WTC11 (cell line): Measurements from ENCODE around the gene TRPV6. TPM values are rescaled to one million over a fixed set of nuclear protein-coding genes. Genes with fewer than 3 reads are reported as not detected.

Source experiments
- ATAC-seq: fragments of 200-7000 bp; cut with Tn5 transposase; 2 replicates; pipeline ENCODE4 v1.10.0; 2021; ENCODE audit warnings: mild to moderate bottlenecking, moderate library complexity
- CTCF ChIA-PET: fragments of 300-600 bp; sonication (Branson Sonifier 250); formaldehyde crosslinking; loops from one replicate; lab custom pipeline; 2021; ENCODE audit warnings: antibody characterized with exemption; lab: Charles Lee
- POLR2A ChIA-PET: fragments of 350-600 bp; sonication (Branson Sonifier 250); formaldehyde crosslinking; loops from one replicate; lab custom pipeline; 2021; ENCODE audit warnings: antibody characterized with exemption; lab: Charles Lee
- DNase-seq: peaks from one replicate; pipeline ENCODE4 v3.0.0; 2021; ENCODE audit warnings: low spot score
- H3K27ac Mint-ChIP-seq: 2 replicates; pipeline ENCODE4 v1.8.0; 2021; ENCODE audit warnings: mixed read lengths
- H3K27me3 Mint-ChIP-seq: 2 replicates; pipeline ENCODE4 v1.8.0; 2021; ENCODE audit warnings: low read depth, mild to moderate bottlenecking, moderate library complexity, mixed read lengths
- H3K36me3 Mint-ChIP-seq: 2 replicates; pipeline ENCODE4 v1.8.0; 2021; ENCODE audit warnings: mixed read lengths
- H3K4me1 Mint-ChIP-seq: 2 replicates; pipeline ENCODE4 v1.8.0; 2022; ENCODE audit warnings: mixed read lengths
- H3K4me3 Mint-ChIP-seq: 2 replicates; pipeline ENCODE4 v1.8.0; 2021; ENCODE audit warnings: mild to moderate bottlenecking, moderate library complexity, mixed read lengths
- H3K9me3 Mint-ChIP-seq: 2 replicates; pipeline ENCODE4 v1.8.0; 2021; ENCODE audit warnings: mixed read lengths
- GABPB1 ChIP-seq: sonication (generic); formaldehyde crosslinking; IDR thresholded peaks from 2 replicates; pipeline ENCODE4 v1.8.1; 2023; ENCODE audit warnings: mild to moderate bottlenecking, missing genetic modification reagents
- GTF2I ChIP-seq: fragments of 250-450 bp; sonication (Bioruptor Pico); conservative IDR thresholded peaks from 2 replicates; pipeline ENCODE4 v1.4.0; 2021; ENCODE audit warnings: mild to moderate bottlenecking
- HMGA2 ChIP-seq: fragments of 250-450 bp; sonication (Bioruptor Pico); IDR thresholded peaks from 2 replicates; pipeline ENCODE4 v1.4.0; 2021; ENCODE audit warnings: mild to moderate bottlenecking, moderate library complexity
- JAZF1 ChIP-seq: fragments of 250-450 bp; sonication (Bioruptor Pico); IDR thresholded peaks from 2 replicates; pipeline ENCODE4 v1.9.0; 2021; ENCODE audit warnings: moderate library complexity, mild to moderate bottlenecking, inconsistent platforms
- JUN ChIP-seq: sonication (generic); formaldehyde crosslinking; IDR thresholded peaks from 2 replicates; pipeline ENCODE4 v1.8.0; 2023; ENCODE audit warnings: mild to moderate bottlenecking, missing genetic modification reagents
- KAT7 ChIP-seq: sonication (generic); formaldehyde crosslinking; IDR thresholded peaks from 2 replicates; pipeline ENCODE4 v1.8.1; 2023; ENCODE audit warnings: missing genetic modification reagents, mild to moderate bottlenecking, borderline replicate concordance
- MXD4 ChIP-seq: fragments of 250-450 bp; sonication (Bioruptor Pico); IDR thresholded peaks from 2 replicates; pipeline ENCODE4 v1.8.0; 2021; ENCODE audit warnings: mild to moderate bottlenecking, moderate library complexity, borderline replicate concordance
- RORB ChIP-seq: fragments of 250-450 bp; sonication (Bioruptor Pico); IDR thresholded peaks from 2 replicates; pipeline ENCODE4 v1.9.0; 2021; ENCODE audit warnings: mild to moderate bottlenecking
- SMAD3 ChIP-seq: sonication (generic); formaldehyde crosslinking; IDR thresholded peaks from 2 replicates; pipeline ENCODE4 v1.8.0; 2022; ENCODE audit warnings: missing genetic modification reagents, mild to moderate bottlenecking, borderline replicate concordance
- SOX15 ChIP-seq: fragments of 250-450 bp; sonication (Bioruptor Pico); IDR thresholded peaks from 2 replicates; pipeline ENCODE4 v1.9.0; 2021; ENCODE audit warnings: mild to moderate bottlenecking
- TEAD1 ChIP-seq: sonication (generic); formaldehyde crosslinking; IDR thresholded peaks from 2 replicates; pipeline ENCODE4 v1.8.0; 2022; ENCODE audit warnings: mild to moderate bottlenecking, missing genetic modification reagents
- TEAD4 ChIP-seq: sonication (generic); formaldehyde crosslinking; IDR thresholded peaks from 2 replicates; pipeline ENCODE4 v1.8.0; 2022; ENCODE audit warnings: mild to moderate bottlenecking, missing genetic modification reagents
- total RNA-seq: library from RNA; stranded (reverse); gene quantifications from 3 replicates; pipeline ENCODE4 v1.2.3, GENCODE V29; 2021
- TF ChIP-seq, protein P1 (sequence below): fragments of 250-450 bp; sonication (Bioruptor Pico); IDR thresholded peaks from 2 replicates; pipeline ENCODE4 v1.9.0; 2021; ENCODE audit warnings: moderate library complexity, mild to moderate bottlenecking, inconsistent platforms, borderline replicate concordance
- TF ChIP-seq, protein P2 (sequence below): sonication (generic); formaldehyde crosslinking; IDR thresholded peaks from 2 replicates; pipeline ENCODE4 v1.8.1; 2022; ENCODE audit warnings: low read depth, mild to moderate bottlenecking, moderate library complexity, missing genetic modification reagents, borderline replicate concordance
- TF ChIP-seq, protein P3 (sequence below): fragments of 250-450 bp; sonication (Bioruptor Pico); IDR thresholded peaks from 2 replicates; pipeline ENCODE4 v1.9.0; 2021; ENCODE audit warnings: mild to moderate bottlenecking
- TF ChIP-seq, protein P4 (sequence below): sonication (generic); formaldehyde crosslinking; IDR thresholded peaks from 2 replicates; pipeline ENCODE4 v1.8.0; 2022; ENCODE audit warnings: mild to moderate bottlenecking, missing genetic modification reagents
- TF ChIP-seq, protein P5 (sequence below): sonication (generic); formaldehyde crosslinking; IDR thresholded peaks from 2 replicates; pipeline ENCODE4 v1.8.0; 2022; ENCODE audit warnings: mild to moderate bottlenecking, missing genetic modification reagents
- TF ChIP-seq, protein P6 (sequence below): sonication (generic); formaldehyde crosslinking; IDR thresholded peaks from 2 replicates; pipeline ENCODE4 v1.8.1; 2022; ENCODE audit warnings: mild to moderate bottlenecking, missing genetic modification reagents, moderate library complexity, borderline replicate concordance
- TF ChIP-seq, protein P7 (sequence below): fragments of 200-600 bp; IDR thresholded peaks from 2 replicates; pipeline ENCODE4 v1.8.0; 2022; ENCODE audit warnings: antibody characterized with exemption
- TF ChIP-seq, protein P8 (sequence below): sonication (generic); formaldehyde crosslinking; IDR thresholded peaks from 2 replicates; pipeline ENCODE4 v1.8.0; 2023; ENCODE audit warnings: mild to moderate bottlenecking, missing genetic modification reagents

TRPV6 gene
- total RNA-seq, 1 experiment from 2014 or later = 0.63 TPM

DNA sequence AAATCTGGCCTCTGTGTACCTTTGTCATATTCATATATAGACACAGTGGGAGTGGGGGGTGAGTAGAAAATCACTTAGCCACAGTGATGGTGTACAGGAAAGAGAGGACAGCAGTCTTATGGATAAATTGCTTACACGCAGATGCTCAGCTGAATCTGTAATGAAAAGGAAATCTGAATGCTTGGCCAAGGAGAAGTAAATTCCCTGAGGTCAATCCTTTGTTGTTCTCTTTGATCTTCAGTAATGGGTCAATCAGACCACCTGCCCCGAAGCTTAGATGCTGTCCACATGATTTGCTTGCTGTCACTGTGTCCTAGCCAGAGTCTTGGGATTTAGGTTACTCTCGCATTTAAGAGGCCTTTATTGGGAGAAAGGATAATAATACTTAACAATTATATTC lies 49.1 kb downstream of the TRPV6 start (continued):
- TF ChIP-seq HMGA2 (no peak), JUN (CRISPR knock-in tag) (no peak), TEAD4 (CRISPR knock-in tag) (no peak), SMAD3 (CRISPR knock-in tag) (no peak)
- TF ChIP-seq, protein P1, sequence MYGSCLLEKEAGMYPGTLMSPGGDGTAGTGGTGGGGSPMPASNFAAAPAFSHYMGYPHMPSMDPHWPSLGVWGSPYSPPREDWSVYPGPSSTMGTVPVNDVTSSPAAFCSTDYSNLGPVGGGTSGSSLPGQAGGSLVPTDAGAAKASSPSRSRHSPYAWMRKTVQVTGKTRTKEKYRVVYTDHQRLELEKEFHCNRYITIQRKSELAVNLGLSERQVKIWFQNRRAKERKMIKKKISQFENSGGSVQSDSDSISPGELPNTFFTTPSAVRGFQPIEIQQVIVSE (CRISPR knock-in tag) = no peak
- TF ChIP-seq, protein P2, sequence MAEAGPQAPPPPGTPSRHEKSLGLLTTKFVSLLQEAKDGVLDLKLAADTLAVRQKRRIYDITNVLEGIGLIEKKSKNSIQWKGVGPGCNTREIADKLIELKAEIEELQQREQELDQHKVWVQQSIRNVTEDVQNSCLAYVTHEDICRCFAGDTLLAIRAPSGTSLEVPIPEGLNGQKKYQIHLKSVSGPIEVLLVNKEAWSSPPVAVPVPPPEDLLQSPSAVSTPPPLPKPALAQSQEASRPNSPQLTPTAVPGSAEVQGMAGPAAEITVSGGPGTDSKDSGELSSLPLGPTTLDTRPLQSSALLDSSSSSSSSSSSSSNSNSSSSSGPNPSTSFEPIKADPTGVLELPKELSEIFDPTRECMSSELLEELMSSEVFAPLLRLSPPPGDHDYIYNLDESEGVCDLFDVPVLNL (CRISPR knock-in tag) = no peak

DNA sequence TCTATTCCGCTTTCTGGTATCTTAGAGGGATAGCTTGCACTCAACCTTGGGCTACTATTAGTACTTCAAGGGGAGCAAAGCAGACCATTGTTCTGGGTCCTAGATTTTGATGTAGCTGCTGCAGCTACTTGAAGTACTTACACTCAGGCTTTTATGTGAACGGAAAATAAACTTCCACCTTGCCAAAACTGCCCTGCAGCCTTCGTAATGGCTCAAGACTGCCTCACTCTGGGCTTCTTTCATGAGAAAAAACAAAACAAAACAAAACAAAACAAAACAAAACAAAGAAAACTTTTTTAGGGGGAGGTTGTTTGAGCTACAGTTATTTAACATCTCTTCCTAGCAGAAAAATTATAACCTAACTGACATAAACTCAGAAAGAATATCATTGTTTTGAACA lies 50.1 kb downstream of the TRPV6 start:
- Mint-ChIP-seq H3K27me3 (no peaks in the 10 kb centered on the region), H3K9me3 (no peaks in the 10 kb centered on the region), H3K36me3 (no peaks in the 10 kb centered on the region), H3K4me1 (peaks cover 10% of the 10 kb centered on the region), H3K4me3 (no peak overlapping the region), H3K27ac (peak overlapping the region; percentile 24; the same call in 1 of the 2 replicates)
- no peak for DNase-seq
- ChIA-PET CTCF (interaction anchor here (0.8 to 2.1 kb wide), 14 partner anchors 14 to 460 kb away, joined by 3 to 25 read pairs (median 5); no protein-coding TSS in a partner anchor), POLR2A (no interaction called here)
- TF ChIP-seq TEAD1 (CRISPR knock-in tag) = no peak
- TF ChIP-seq, protein P2 (CRISPR knock-in tag) = no peak
- TF ChIP-seq, protein P3, sequence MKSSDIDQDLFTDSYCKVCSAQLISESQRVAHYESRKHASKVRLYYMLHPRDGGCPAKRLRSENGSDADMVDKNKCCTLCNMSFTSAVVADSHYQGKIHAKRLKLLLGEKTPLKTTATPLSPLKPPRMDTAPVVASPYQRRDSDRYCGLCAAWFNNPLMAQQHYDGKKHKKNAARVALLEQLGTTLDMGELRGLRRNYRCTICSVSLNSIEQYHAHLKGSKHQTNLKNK (CRISPR knock-in tag) = no peak
- TF ChIP-seq KAT7 (CRISPR knock-in tag) = no peak
- no peak for TF ChIP-seq GABPB1 (CRISPR knock-in tag)
- TF ChIP-seq SOX15 (CRISPR knock-in tag) = no peak
- TF ChIP-seq, protein P4, sequence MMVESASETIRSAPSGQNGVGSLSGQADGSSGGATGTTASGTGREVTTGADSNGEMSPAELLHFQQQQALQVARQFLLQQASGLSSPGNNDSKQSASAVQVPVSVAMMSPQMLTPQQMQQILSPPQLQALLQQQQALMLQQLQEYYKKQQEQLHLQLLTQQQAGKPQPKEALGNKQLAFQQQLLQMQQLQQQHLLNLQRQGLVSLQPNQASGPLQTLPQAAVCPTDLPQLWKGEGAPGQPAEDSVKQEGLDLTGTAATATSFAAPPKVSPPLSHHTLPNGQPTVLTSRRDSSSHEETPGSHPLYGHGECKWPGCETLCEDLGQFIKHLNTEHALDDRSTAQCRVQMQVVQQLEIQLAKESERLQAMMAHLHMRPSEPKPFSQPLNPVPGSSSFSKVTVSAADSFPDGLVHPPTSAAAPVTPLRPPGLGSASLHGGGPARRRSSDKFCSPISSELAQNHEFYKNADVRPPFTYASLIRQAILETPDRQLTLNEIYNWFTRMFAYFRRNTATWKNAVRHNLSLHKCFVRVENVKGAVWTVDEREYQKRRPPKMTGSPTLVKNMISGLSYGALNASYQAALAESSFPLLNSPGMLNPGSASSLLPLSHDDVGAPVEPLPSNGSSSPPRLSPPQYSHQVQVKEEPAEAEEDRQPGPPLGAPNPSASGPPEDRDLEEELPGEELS (CRISPR knock-in tag) = no peak
- no peak for TF ChIP-seq RORB (CRISPR knock-in tag)
- no peak for TF ChIP-seq MXD4 (CRISPR knock-in tag)
- TF ChIP-seq, protein P5, sequence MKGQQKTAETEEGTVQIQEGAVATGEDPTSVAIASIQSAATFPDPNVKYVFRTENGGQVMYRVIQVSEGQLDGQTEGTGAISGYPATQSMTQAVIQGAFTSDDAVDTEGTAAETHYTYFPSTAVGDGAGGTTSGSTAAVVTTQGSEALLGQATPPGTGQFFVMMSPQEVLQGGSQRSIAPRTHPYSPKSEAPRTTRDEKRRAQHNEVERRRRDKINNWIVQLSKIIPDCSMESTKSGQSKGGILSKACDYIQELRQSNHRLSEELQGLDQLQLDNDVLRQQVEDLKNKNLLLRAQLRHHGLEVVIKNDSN (CRISPR knock-in tag) = no peak
- TF ChIP-seq, protein P6, sequence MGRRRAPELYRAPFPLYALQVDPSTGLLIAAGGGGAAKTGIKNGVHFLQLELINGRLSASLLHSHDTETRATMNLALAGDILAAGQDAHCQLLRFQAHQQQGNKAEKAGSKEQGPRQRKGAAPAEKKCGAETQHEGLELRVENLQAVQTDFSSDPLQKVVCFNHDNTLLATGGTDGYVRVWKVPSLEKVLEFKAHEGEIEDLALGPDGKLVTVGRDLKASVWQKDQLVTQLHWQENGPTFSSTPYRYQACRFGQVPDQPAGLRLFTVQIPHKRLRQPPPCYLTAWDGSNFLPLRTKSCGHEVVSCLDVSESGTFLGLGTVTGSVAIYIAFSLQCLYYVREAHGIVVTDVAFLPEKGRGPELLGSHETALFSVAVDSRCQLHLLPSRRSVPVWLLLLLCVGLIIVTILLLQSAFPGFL = no peak
- TF ChIP-seq JAZF1 (CRISPR knock-in tag) = no peak
- TF ChIP-seq, protein P7, sequence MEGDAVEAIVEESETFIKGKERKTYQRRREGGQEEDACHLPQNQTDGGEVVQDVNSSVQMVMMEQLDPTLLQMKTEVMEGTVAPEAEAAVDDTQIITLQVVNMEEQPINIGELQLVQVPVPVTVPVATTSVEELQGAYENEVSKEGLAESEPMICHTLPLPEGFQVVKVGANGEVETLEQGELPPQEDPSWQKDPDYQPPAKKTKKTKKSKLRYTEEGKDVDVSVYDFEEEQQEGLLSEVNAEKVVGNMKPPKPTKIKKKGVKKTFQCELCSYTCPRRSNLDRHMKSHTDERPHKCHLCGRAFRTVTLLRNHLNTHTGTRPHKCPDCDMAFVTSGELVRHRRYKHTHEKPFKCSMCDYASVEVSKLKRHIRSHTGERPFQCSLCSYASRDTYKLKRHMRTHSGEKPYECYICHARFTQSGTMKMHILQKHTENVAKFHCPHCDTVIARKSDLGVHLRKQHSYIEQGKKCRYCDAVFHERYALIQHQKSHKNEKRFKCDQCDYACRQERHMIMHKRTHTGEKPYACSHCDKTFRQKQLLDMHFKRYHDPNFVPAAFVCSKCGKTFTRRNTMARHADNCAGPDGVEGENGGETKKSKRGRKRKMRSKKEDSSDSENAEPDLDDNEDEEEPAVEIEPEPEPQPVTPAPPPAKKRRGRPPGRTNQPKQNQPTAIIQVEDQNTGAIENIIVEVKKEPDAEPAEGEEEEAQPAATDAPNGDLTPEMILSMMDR = no peak
- no peak for TF ChIP-seq GTF2I (CRISPR knock-in tag)
- TF ChIP-seq, protein P8, sequence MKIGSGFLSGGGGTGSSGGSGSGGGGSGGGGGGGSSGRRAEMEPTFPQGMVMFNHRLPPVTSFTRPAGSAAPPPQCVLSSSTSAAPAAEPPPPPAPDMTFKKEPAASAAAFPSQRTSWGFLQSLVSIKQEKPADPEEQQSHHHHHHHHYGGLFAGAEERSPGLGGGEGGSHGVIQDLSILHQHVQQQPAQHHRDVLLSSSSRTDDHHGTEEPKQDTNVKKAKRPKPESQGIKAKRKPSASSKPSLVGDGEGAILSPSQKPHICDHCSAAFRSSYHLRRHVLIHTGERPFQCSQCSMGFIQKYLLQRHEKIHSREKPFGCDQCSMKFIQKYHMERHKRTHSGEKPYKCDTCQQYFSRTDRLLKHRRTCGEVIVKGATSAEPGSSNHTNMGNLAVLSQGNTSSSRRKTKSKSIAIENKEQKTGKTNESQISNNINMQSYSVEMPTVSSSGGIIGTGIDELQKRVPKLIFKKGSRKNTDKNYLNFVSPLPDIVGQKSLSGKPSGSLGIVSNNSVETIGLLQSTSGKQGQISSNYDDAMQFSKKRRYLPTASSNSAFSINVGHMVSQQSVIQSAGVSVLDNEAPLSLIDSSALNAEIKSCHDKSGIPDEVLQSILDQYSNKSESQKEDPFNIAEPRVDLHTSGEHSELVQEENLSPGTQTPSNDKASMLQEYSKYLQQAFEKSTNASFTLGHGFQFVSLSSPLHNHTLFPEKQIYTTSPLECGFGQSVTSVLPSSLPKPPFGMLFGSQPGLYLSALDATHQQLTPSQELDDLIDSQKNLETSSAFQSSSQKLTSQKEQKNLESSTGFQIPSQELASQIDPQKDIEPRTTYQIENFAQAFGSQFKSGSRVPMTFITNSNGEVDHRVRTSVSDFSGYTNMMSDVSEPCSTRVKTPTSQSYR = no peak
- ATAC-seq = peak; percentile 77
